Caco-2 (cell line): ENCODE measurements around the gene PAWR. TPM values are rescaled to one million over a fixed set of nuclear protein-coding genes. Genes with fewer than 3 reads are reported as not detected.

Source experiments
- BruUV-seq: library from RNA; stranded (reverse); fragments of 400-500 nt; replicated peaks from 2 replicates; lab custom pipeline; 2021; lab: Mats Ljungman, UMichigan
- CTCF ChIA-PET: fragments of 300-600 bp; sonication (Branson Sonifier 250); formaldehyde crosslinking; loops from one replicate; lab custom pipeline; 2022; ENCODE audit warnings: antibody characterized with exemption; lab: Charles Lee
- POLR2A ChIA-PET: fragments of 300-600 bp; sonication (Branson Sonifier 250); formaldehyde crosslinking; loops from one replicate; lab custom pipeline; 2022; ENCODE audit warnings: antibody characterized with exemption; lab: Charles Lee
- DNase-seq, 2 experiments: peaks; one replicate each; pipeline versions ENCODE4 v3.0.0 to v3.0.0-alpha.2; 2020 to 2022
- H3K27me3 ChIP-seq: replicated peaks from 2 replicates; pipeline ENCODE4 v1.6.0; 2011; ENCODE audit warnings: low read length; ENCODE audit not compliant: control insufficient read depth, insufficient read depth
- H3K36me3 ChIP-seq: 2 replicates; pipeline ENCODE4 v1.5.1; 2011; ENCODE audit warnings: low read length; ENCODE audit not compliant: control insufficient read depth, insufficient read depth
- H3K4me1 ChIP-seq: fragments of 250-450 bp; sonication (Bioruptor Pico); 2 replicates; pipeline ENCODE4 v1.5.1; 2020; ENCODE audit warnings: mild to moderate bottlenecking
- H3K4me3 ChIP-seq: 2 replicates; pipeline ENCODE4 v1.5.1; 2011; ENCODE audit warnings: low read depth, mild to moderate bottlenecking, control low read depth, low read length
- H3K9me3 ChIP-seq: fragments of 250-450 bp; sonication (Bioruptor Pico); 2 replicates; pipeline ENCODE4 v1.5.1; 2020; ENCODE audit warnings: mild to moderate bottlenecking, moderate library complexity
- H3K27ac Mint-ChIP-seq: one replicate; pipeline ENCODE4 v1.8.0; 2022; ENCODE audit warnings: mixed read lengths; ENCODE audit not compliant: unreplicated experiment
- H3K27me3 Mint-ChIP-seq: one replicate; pipeline ENCODE4 v1.8.0; 2022; ENCODE audit warnings: mixed read lengths; ENCODE audit not compliant: insufficient read depth, unreplicated experiment
- H3K36me3 Mint-ChIP-seq: one replicate; pipeline ENCODE4 v1.8.0; 2022; ENCODE audit warnings: mild to moderate bottlenecking, mixed read lengths; ENCODE audit not compliant: insufficient read depth, unreplicated experiment
- H3K4me1 Mint-ChIP-seq: one replicate; pipeline ENCODE4 v1.8.0; 2022; ENCODE audit warnings: low read depth, mixed read lengths; ENCODE audit not compliant: unreplicated experiment
- H3K4me3 Mint-ChIP-seq: one replicate; pipeline ENCODE4 v1.8.0; 2022; ENCODE audit warnings: mild to moderate bottlenecking, moderate library complexity, mixed read lengths; ENCODE audit not compliant: unreplicated experiment
- H3K9me3 Mint-ChIP-seq: one replicate; pipeline ENCODE4 v1.8.0; 2022; ENCODE audit warnings: mixed read lengths; ENCODE audit not compliant: unreplicated experiment
- intact Hi-C: fragments of 100-400 bp; cut with micrococcal nuclease; formaldehyde crosslinking; loops from one replicate; pipeline ENCODE4 v1.10.0; 2022; ENCODE audit not compliant: unreplicated experiment
- total RNA-seq: library from RNA; stranded (reverse); gene quantifications from 2 replicates; pipeline ENCODE4 v1.2.3, GENCODE V29; 2022
- TF ChIP-seq, protein P1 (sequence below), 2 experiments: fragments of 200-600 bp in 1 of 2; IDR thresholded peaks; 1 replicate in 1 of 2; 2 replicates in 1 of 2; pipeline versions ENCODE4 v1.5.1 to v1.8.0; 2011 to 2022; ENCODE audit warnings: antibody characterized with exemption in 1 of 2, control low read depth in 1 of 2, inconsistent platforms in 1 of 2, low read depth in 1 of 2, low read length in 1 of 2, mild to moderate bottlenecking in 1 of 2, moderate library complexity in 1 of 2; ENCODE audit not compliant: insufficient read depth in 1 of 2, severe bottlenecking in 1 of 2, unreplicated experiment in 1 of 2

Gene PAWR
- total RNA-seq, 1 experiment from 2014 or later: 157 TPM

DNA sequence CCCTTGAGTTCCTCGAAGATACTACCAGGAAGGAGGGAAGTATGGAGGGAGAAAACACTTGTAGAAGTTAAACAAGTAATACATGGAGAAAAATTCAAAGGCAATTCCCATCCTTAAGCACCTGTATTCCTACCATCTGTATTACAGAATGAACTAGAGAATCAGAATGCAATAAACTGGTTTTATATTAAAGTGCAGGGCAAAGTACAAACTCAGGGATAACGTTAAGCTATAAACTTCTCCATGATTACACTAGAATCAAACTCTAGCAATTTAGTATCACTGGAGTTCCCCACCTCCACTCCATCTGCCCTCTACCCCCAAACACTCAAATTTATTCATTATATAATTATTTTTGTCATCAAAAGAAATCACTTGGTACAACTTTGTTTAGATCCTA, 13.1 kb downstream of the PAWR start:
- Histone ChIP-seq H3K4me1 (peaks cover 24% of the 10 kb centered on the region), H3K27me3 (no peaks in the 10 kb centered on the region), H3K4me3 (no peak overlapping the region), H3K36me3 (no peaks in the 10 kb centered on the region), H3K9me3 (no peaks in the 10 kb centered on the region)
- no peaks in the 10 kb centered on the region for H3K27me3 Mint-ChIP-seq
- peaks cover 33% of the 10 kb centered on the region for H3K4me1 Mint-ChIP-seq
- H3K36me3 Mint-ChIP-seq: peaks cover 49% of the 10 kb centered on the region
- intact Hi-C loops: no loop called here
- TF ChIP-seq, protein P1, sequence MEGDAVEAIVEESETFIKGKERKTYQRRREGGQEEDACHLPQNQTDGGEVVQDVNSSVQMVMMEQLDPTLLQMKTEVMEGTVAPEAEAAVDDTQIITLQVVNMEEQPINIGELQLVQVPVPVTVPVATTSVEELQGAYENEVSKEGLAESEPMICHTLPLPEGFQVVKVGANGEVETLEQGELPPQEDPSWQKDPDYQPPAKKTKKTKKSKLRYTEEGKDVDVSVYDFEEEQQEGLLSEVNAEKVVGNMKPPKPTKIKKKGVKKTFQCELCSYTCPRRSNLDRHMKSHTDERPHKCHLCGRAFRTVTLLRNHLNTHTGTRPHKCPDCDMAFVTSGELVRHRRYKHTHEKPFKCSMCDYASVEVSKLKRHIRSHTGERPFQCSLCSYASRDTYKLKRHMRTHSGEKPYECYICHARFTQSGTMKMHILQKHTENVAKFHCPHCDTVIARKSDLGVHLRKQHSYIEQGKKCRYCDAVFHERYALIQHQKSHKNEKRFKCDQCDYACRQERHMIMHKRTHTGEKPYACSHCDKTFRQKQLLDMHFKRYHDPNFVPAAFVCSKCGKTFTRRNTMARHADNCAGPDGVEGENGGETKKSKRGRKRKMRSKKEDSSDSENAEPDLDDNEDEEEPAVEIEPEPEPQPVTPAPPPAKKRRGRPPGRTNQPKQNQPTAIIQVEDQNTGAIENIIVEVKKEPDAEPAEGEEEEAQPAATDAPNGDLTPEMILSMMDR (IDR thresholded peaks at IDR 0.05; ENCODE audit: insufficient read depth in 1 of 2, low read depth in 1 of 2, low read length in 1 of 2, severe bottlenecking in 1 of 2, unreplicated experiment in 1 of 2): no peak
- no peak overlapping the region for H3K27ac Mint-ChIP-seq
- POLR2A ChIA-PET: no interaction called here
- no TSS peak for BruUV-seq
- H3K9me3 Mint-ChIP-seq: no peaks in the 10 kb centered on the region
- CTCF ChIA-PET: no interaction called here
- no peak for DNase-seq
- H3K4me3 Mint-ChIP-seq: no peak overlapping the region

DNA sequence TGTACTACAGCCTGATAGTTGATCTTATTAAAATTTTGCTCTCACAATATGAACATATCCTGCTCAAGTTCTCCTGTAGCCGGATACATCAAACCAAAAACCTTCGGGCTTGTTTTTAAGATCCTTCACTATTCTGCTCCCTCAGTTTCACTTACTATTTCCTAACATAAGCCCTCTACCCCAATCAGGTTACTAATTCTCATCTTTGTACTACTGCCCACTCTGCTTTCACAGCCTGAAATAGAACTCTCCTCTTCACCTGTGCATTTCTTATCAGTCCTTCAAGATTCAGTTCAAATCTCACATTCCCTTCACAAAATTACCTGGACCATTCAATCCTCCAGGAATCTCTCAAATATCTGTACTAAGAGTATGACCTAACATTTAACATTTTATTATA, 14.2 kb downstream of the PAWR start:
- no peaks in the 10 kb centered on the region for H3K9me3 ChIP-seq
- Mint-ChIP-seq H3K9me3 (no peaks in the 10 kb centered on the region), H3K36me3 (peaks cover 41% of the 10 kb centered on the region), H3K27ac (no peak overlapping the region), H3K27me3 (no peaks in the 10 kb centered on the region), H3K4me1 (peaks cover 24% of the 10 kb centered on the region), H3K4me3 (no peak overlapping the region)
- intact Hi-C loops: no loop called here
- no peaks in the 10 kb centered on the region for H3K27me3 ChIP-seq
- BruUV-seq: no TSS peak
- ChIA-PET POLR2A (no interaction called here), CTCF (no interaction called here)
- peaks cover 14% of the 10 kb centered on the region; the same call in 1 of the 2 replicates for H3K4me1 ChIP-seq
- no peak overlapping the region for H3K4me3 ChIP-seq
- H3K36me3 ChIP-seq: no peaks in the 10 kb centered on the region
- TF ChIP-seq, protein P1 (IDR thresholded peaks at IDR 0.05; ENCODE audit: insufficient read depth in 1 of 2, low read depth in 1 of 2, low read length in 1 of 2, severe bottlenecking in 1 of 2, unreplicated experiment in 1 of 2): no peak
- DNase-seq: no peak

DNA sequence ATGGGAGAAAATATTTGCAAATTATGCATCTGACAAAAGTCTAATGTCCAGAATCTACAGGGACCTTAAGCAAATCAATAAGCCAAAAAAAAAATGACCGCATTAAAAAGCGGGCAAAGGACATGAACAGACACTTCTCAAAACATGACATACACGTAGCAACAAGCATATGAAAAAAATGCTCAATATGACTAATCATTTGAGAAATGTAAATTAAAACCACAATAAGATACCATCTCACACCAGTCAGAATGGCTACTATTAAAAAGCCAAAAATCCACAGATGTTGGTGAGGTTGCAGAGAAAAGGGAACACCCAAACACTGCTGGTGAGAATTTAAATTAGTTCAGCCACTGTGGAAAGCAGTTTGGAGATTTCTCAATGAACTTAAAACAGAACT, 16.1 kb downstream of the PAWR start:
- ChIA-PET POLR2A (no interaction called here), CTCF (no interaction called here)
- Mint-ChIP-seq H3K4me3 (no peak overlapping the region), H3K27me3 (no peaks in the 10 kb centered on the region), H3K27ac (no peak overlapping the region), H3K36me3 (peaks cover 27% of the 10 kb centered on the region), H3K9me3 (no peaks in the 10 kb centered on the region), H3K4me1 (peaks cover 16% of the 10 kb centered on the region)
- H3K27me3 ChIP-seq: no peaks in the 10 kb centered on the region
- peaks cover 14% of the 10 kb centered on the region; the same call in 1 of the 2 replicates for H3K4me1 ChIP-seq
- no peaks in the 10 kb centered on the region for H3K36me3 ChIP-seq
- no peak for DNase-seq
- TF ChIP-seq, protein P1 (IDR thresholded peaks at IDR 0.05; ENCODE audit: insufficient read depth in 1 of 2, low read depth in 1 of 2, low read length in 1 of 2, severe bottlenecking in 1 of 2, unreplicated experiment in 1 of 2): no peak
- H3K4me3 ChIP-seq: no peak overlapping the region
- BruUV-seq: no TSS peak
- intact Hi-C loops: no loop called here
- no peaks in the 10 kb centered on the region for H3K9me3 ChIP-seq
